ENCODE results near the gene CXCL10. TPM values are rescaled to one million over a fixed set of nuclear protein-coding genes. Genes with fewer than 3 reads are reported as not detected.

The CXCL10 gene
- total and polyA plus RNA-seq, 3 experiments from 2014 or later: 1.6 to 1.9 TPM; not detected in 1

- no peak for DNase-seq
- H3K4me3 Mint-ChIP-seq: no peak overlapping the region
- H3K27me3 Mint-ChIP-seq: peaks cover 1 to 10% of the 10 kb centered on the region in 2 donors
- H3K27me3 ChIP-seq (ENCODE audit: insufficient read depth, low read length, poor library complexity, severe bottlenecking): no peaks in the 10 kb centered on the region
- H3K27ac Mint-ChIP-seq: no peak overlapping the region
- POLR2A ChIA-PET: no interaction called here
- no peaks in the 10 kb centered on the region for H3K9me3 ChIP-seq (ENCODE audit: low read length)
- H3K9me3 Mint-ChIP-seq: no peaks in the 10 kb centered on the region
- H3K27ac ChIP-seq (ENCODE audit: low read depth, low read length): no peak overlapping the region
- no peaks in the 10 kb centered on the region for H3K4me1 Mint-ChIP-seq
- H3K36me3 ChIP-seq (ENCODE audit: insufficient read depth, low read length): no peaks in the 10 kb centered on the region
- H3K36me3 Mint-ChIP-seq: no peaks in the 10 kb centered on the region
- H3K4me3 ChIP-seq (ENCODE audit: low read length): no peak overlapping the region
- CTCF ChIA-PET: no interaction called here
- no peaks in the 10 kb centered on the region for H3K4me1 ChIP-seq (ENCODE audit: insufficient read depth, low read length)
Measured at GRCh38 chr4:76010576-76010975, 12.7 kb downstream of the CXCL10 start.

GRCh38 chr4:76009311-76009710 is 14.0 kb downstream of the CXCL10 start:
- Histone ChIP-seq H3K36me3 (ENCODE audit: insufficient read depth, low read length) (no peaks in the 10 kb centered on the region), H3K4me1 (ENCODE audit: insufficient read depth, low read length) (no peaks in the 10 kb centered on the region), H3K27ac (ENCODE audit: low read depth, low read length) (no peak overlapping the region), H3K27me3 (ENCODE audit: insufficient read depth, low read length, poor library complexity, severe bottlenecking) (no peaks in the 10 kb centered on the region), H3K9me3 (ENCODE audit: low read length) (no peaks in the 10 kb centered on the region), H3K4me3 (ENCODE audit: low read length) (no peak overlapping the region)
- peaks cover 1 to 12% of the 10 kb centered on the region in 2 donors for H3K27me3 Mint-ChIP-seq
- no peaks in the 10 kb centered on the region for H3K36me3 Mint-ChIP-seq
- H3K4me3 Mint-ChIP-seq: no peak overlapping the region
- H3K9me3 Mint-ChIP-seq: no peaks in the 10 kb centered on the region
- H3K27ac Mint-ChIP-seq: no peak overlapping the region
- CTCF ChIA-PET: no interaction called here
- POLR2A ChIA-PET: no interaction called here
- DNase-seq: no peak
- H3K4me1 Mint-ChIP-seq: no peaks in the 10 kb centered on the region

- Mint-ChIP-seq H3K36me3 (no peaks in the 10 kb centered on the region), H3K9me3 (no peaks in the 10 kb centered on the region), H3K27ac (no peak within 1 kb of the TSS), H3K4me1 (no peaks in the 10 kb centered on the region), H3K4me3 (no peak within 1 kb of the TSS), H3K27me3 (peaks cover 1 to 19% of the 10 kb centered on the region in 2 donors)
- no peak within 1 kb of the TSS for H3K27ac ChIP-seq (ENCODE audit: low read depth, low read length)
- no peak within 1 kb of the TSS for H3K4me3 ChIP-seq (ENCODE audit: low read length)
- ChIA-PET POLR2A (no interaction called here), CTCF (no interaction called here)
- H3K4me1 ChIP-seq (ENCODE audit: insufficient read depth, low read length): no peaks in the 10 kb centered on the region
- H3K9me3 ChIP-seq (ENCODE audit: low read length): no peaks in the 10 kb centered on the region
- DNase-seq: no peak
- no peaks in the 10 kb centered on the region for H3K27me3 ChIP-seq (ENCODE audit: insufficient read depth, low read length, poor library complexity, severe bottlenecking)
- no peaks in the 10 kb centered on the region for H3K36me3 ChIP-seq (ENCODE audit: insufficient read depth, low read length)
Measured at GRCh38 chr4:76007089-76007862, 16.0 kb downstream of the CXCL10 start, which contains the start of gene CXCL9. TSS of gene CXCL9 (minus strand) at chr4:76007509. CDS start at chr4:76007449, 60 bp downstream.

- no peaks in the 10 kb centered on the region for H3K9me3 Mint-ChIP-seq
- Histone ChIP-seq H3K9me3 (ENCODE audit: low read length) (no peaks in the 10 kb centered on the region), H3K4me1 (ENCODE audit: insufficient read depth, low read length) (no peaks in the 10 kb centered on the region), H3K36me3 (ENCODE audit: insufficient read depth, low read length) (no peaks in the 10 kb centered on the region), H3K27ac (ENCODE audit: low read depth, low read length) (no peak overlapping the region), H3K4me3 (ENCODE audit: low read length) (no peak overlapping the region), H3K27me3 (ENCODE audit: insufficient read depth, low read length, poor library complexity, severe bottlenecking) (no peaks in the 10 kb centered on the region)
- no peaks in the 10 kb centered on the region for H3K4me1 Mint-ChIP-seq
- DNase-seq: no peak
- CTCF ChIA-PET: no interaction called here
- H3K36me3 Mint-ChIP-seq: no peaks in the 10 kb centered on the region
- POLR2A ChIA-PET: no interaction called here
- no peak overlapping the region for H3K27ac Mint-ChIP-seq
- peaks cover 1 to 19% of the 10 kb centered on the region in 2 donors for H3K27me3 Mint-ChIP-seq
- no peak overlapping the region for H3K4me3 Mint-ChIP-seq
Measured at GRCh38 chr4:76003620-76004019, 19.7 kb downstream of the CXCL10 start.

GRCh38 chr4:76003035-76003434 is 20.3 kb downstream of the CXCL10 start:
- Mint-ChIP-seq H3K4me3 (no peak overlapping the region), H3K27me3 (peaks cover 0 to 19% of the 10 kb centered on the region in 2 donors), H3K4me1 (no peaks in the 10 kb centered on the region), H3K36me3 (no peaks in the 10 kb centered on the region), H3K27ac (no peak overlapping the region), H3K9me3 (no peaks in the 10 kb centered on the region)
- no peaks in the 10 kb centered on the region for H3K36me3 ChIP-seq (ENCODE audit: insufficient read depth, low read length)
- no peak overlapping the region for H3K27ac ChIP-seq (ENCODE audit: low read depth, low read length)
- POLR2A ChIA-PET: no interaction called here
- H3K4me3 ChIP-seq (ENCODE audit: low read length): no peak overlapping the region
- no peaks in the 10 kb centered on the region for H3K27me3 ChIP-seq (ENCODE audit: insufficient read depth, low read length, poor library complexity, severe bottlenecking)
- CTCF ChIA-PET: no interaction called here
- DNase-seq: no peak
- no peaks in the 10 kb centered on the region for H3K9me3 ChIP-seq (ENCODE audit: low read length)
- no peaks in the 10 kb centered on the region for H3K4me1 ChIP-seq (ENCODE audit: insufficient read depth, low read length)

GRCh38 chr4:76002176-76002575 is 21.1 kb downstream of the CXCL10 start:
- Mint-ChIP-seq H3K27ac (no peak overlapping the region), H3K4me1 (no peaks in the 10 kb centered on the region), H3K4me3 (no peak overlapping the region), H3K36me3 (no peaks in the 10 kb centered on the region), H3K9me3 (no peaks in the 10 kb centered on the region), H3K27me3 (peaks cover 0 to 18% of the 10 kb centered on the region in 2 donors)
- Histone ChIP-seq H3K4me3 (ENCODE audit: low read length) (no peak overlapping the region), H3K27me3 (ENCODE audit: insufficient read depth, low read length, poor library complexity, severe bottlenecking) (no peaks in the 10 kb centered on the region), H3K9me3 (ENCODE audit: low read length) (no peaks in the 10 kb centered on the region), H3K36me3 (ENCODE audit: insufficient read depth, low read length) (no peaks in the 10 kb centered on the region), H3K4me1 (ENCODE audit: insufficient read depth, low read length) (no peaks in the 10 kb centered on the region), H3K27ac (ENCODE audit: low read depth, low read length) (no peak overlapping the region)
- POLR2A ChIA-PET: no interaction called here
- no peak for DNase-seq
- CTCF ChIA-PET: no interaction called here

- no peak overlapping the region for H3K4me3 Mint-ChIP-seq
- H3K27me3 Mint-ChIP-seq: peaks cover 0 to 15% of the 10 kb centered on the region in 2 donors
- no peak overlapping the region for H3K27ac Mint-ChIP-seq
- Histone ChIP-seq H3K4me3 (ENCODE audit: low read length) (no peak overlapping the region), H3K27ac (ENCODE audit: low read depth, low read length) (no peak overlapping the region), H3K27me3 (ENCODE audit: insufficient read depth, low read length, poor library complexity, severe bottlenecking) (no peaks in the 10 kb centered on the region), H3K4me1 (ENCODE audit: insufficient read depth, low read length) (no peaks in the 10 kb centered on the region), H3K36me3 (ENCODE audit: insufficient read depth, low read length) (no peaks in the 10 kb centered on the region), H3K9me3 (ENCODE audit: low read length) (no peaks in the 10 kb centered on the region)
- ChIA-PET POLR2A (no interaction called here), CTCF (no interaction called here)
- DNase-seq: no peak
- no peaks in the 10 kb centered on the region for H3K4me1 Mint-ChIP-seq
- H3K9me3 Mint-ChIP-seq: no peaks in the 10 kb centered on the region
- no peaks in the 10 kb centered on the region for H3K36me3 Mint-ChIP-seq
Measured at GRCh38 chr4:76001700-76002099, 21.6 kb downstream of the CXCL10 start.

GRCh38 chr4:76000279-76000678 is 23.0 kb downstream of the CXCL10 start:
- no peaks in the 10 kb centered on the region for H3K4me1 ChIP-seq (ENCODE audit: insufficient read depth, low read length)
- ChIA-PET POLR2A (no interaction called here), CTCF (no interaction called here)
- no peaks in the 10 kb centered on the region for H3K9me3 ChIP-seq (ENCODE audit: low read length)
- H3K9me3 Mint-ChIP-seq: no peaks in the 10 kb centered on the region
- no peaks in the 10 kb centered on the region for H3K27me3 ChIP-seq (ENCODE audit: insufficient read depth, low read length, poor library complexity, severe bottlenecking)
- H3K4me1 Mint-ChIP-seq: no peaks in the 10 kb centered on the region
- no peaks in the 10 kb centered on the region for H3K36me3 Mint-ChIP-seq
- peaks cover 0 to 8% of the 10 kb centered on the region in 2 donors for H3K27me3 Mint-ChIP-seq
- DNase-seq: no peak
- H3K27ac Mint-ChIP-seq: no peak overlapping the region
- no peaks in the 10 kb centered on the region for H3K36me3 ChIP-seq (ENCODE audit: insufficient read depth, low read length)
- H3K4me3 Mint-ChIP-seq: no peak overlapping the region
- no peak overlapping the region for H3K27ac ChIP-seq (ENCODE audit: low read depth, low read length)
- no peak overlapping the region for H3K4me3 ChIP-seq (ENCODE audit: low read length)
